ENCODE data around the gene CPM. TPM values are rescaled to one million over a fixed set of nuclear protein-coding genes. Genes with fewer than 3 reads are reported as not detected.

CPM gene
- total and polyA plus RNA-seq, 7 donors = 2.2 to 13.3 (median 5.8) TPM

Other genes with a start within 250 kb of the CPM start
- gene NUP107, start 246.2 kb downstream of the CPM start, total RNA-seq = 10 to 100 TPM; 17.6 to 21.1 (median 20.2) TPM
- 10 to 100 TPM in 2 of 3 donors, 1 to 10 TPM in 1; 9.2 to 22.8 (median 15.2) TPM for gene NUP107, start 246.2 kb downstream of the CPM start, polyA plus RNA-seq
- gene SLC35E3, start 187.0 kb downstream of the CPM start, total RNA-seq = 1 to 10 TPM; 4.2 to 7.5 (median 6.0) TPM
- 1 to 10 TPM; 2.9 to 3.6 (median 2.9) TPM for gene SLC35E3, start 187.0 kb downstream of the CPM start, polyA plus RNA-seq
- gene MDM2, start 125.0 kb downstream of the CPM start, total RNA-seq = 100 to 1,000 TPM in 1 of 4 donors, 10 to 100 TPM in 3; 51.8 to 455 (median 77.6) TPM
- gene MDM2, start 125.0 kb downstream of the CPM start, polyA plus RNA-seq = 10 to 100 TPM; 25.0 to 34.2 (median 26.0) TPM